T-cell (primary cell): ENCODE results near the gene JPT2. TPM values are rescaled to one million over a fixed set of nuclear protein-coding genes. Genes with fewer than 3 reads are reported as not detected.

Experiments used
- ATAC-seq, 4 experiments: fragments of 200-7000 bp in 3 of 4; fragments of 150-1000 bp in 1 of 4; cut with Tn5 transposase; replicated peaks in 1 of 4; 1 replicate in 3 of 4; 2 replicates in 1 of 4; pipeline ENCODE4 v1.10.0; 2021; ENCODE audit warnings: moderate library complexity in 3 of 4, mild to moderate bottlenecking in 2 of 4, moderate number of reproducible peaks in 1 of 4
- CTCF ChIA-PET, 2 donors: fragments of 300-600 bp; sonication (Branson Sonifier 250); formaldehyde crosslinking; loops; one replicate each; lab custom pipeline; 2022; ENCODE audit warnings: antibody characterized with exemption in 2 of 2; lab: Charles Lee
- POLR2A ChIA-PET, 2 donors: fragments of 300-600 bp; sonication (Branson Sonifier 250); formaldehyde crosslinking; loops; one replicate each; lab custom pipeline; 2022; ENCODE audit warnings: antibody characterized with exemption in 2 of 2; lab: Charles Lee
- DNase-seq, 35 experiments: peaks; one replicate each; pipeline versions ENCODE4 v3.0.0 to v3.0.0-alpha.2; 2013 to 2023
- H3K27ac ChIP-seq: one replicate; pipeline ENCODE4 v1.5.1; 2013; ENCODE audit warnings: low read length
- H3K27me3 ChIP-seq, 2 experiments: replicated peaks in 1 of 2; 1 replicate in 1 of 2; 2 replicates in 1 of 2; pipeline versions ENCODE4 v1.6.1 to v1.7.0; 2013; ENCODE audit warnings: low read length in 1 of 2, mixed read lengths in 1 of 2; ENCODE audit not compliant: control insufficient read depth in 2 of 2, insufficient read depth in 2 of 2; ENCODE audit errors: extremely low read depth in 1 of 2
- H3K36me3 ChIP-seq, 2 donors: 1 replicate in 1 of 2; 2 replicates in 1 of 2; pipeline versions ENCODE4 v1.6.1 to v1.7.0; 2013; ENCODE audit warnings: low read length in 1 of 2; ENCODE audit not compliant: control insufficient read depth in 2 of 2, insufficient read depth in 1 of 2; ENCODE audit errors: extremely low read depth in 1 of 2
- H3K4me1 ChIP-seq, 2 experiments: 1 replicate in 1 of 2; 2 replicates in 1 of 2; pipeline versions ENCODE4 v1.6.1 to v1.7.0; 2013; ENCODE audit warnings: low read length in 2 of 2, mixed read lengths in 1 of 2; ENCODE audit not compliant: insufficient read depth in 2 of 2, control insufficient read depth in 1 of 2; ENCODE audit errors: extremely low read depth in 1 of 2
- H3K4me3 ChIP-seq, 2 donors: 1 replicate in 1 of 2; 2 replicates in 1 of 2; pipeline versions ENCODE4 v1.5.1 to v1.7.0; 2013; ENCODE audit warnings: mild to moderate bottlenecking in 2 of 2, low read length in 1 of 2, moderate library complexity in 1 of 2; ENCODE audit not compliant: control insufficient read depth in 1 of 2; ENCODE audit errors: extremely low read depth in 1 of 2
- H3K9me3 ChIP-seq: 2 replicates; pipeline ENCODE4 v1.7.0; 2013
- H3K27ac Mint-ChIP-seq, 2 donors: one replicate each; pipeline ENCODE4 v1.8.0; 2020 to 2021; ENCODE audit warnings: mild to moderate bottlenecking in 2 of 2, mixed read lengths in 2 of 2
- H3K27me3 Mint-ChIP-seq, 2 donors: one replicate each; pipeline ENCODE4 v1.8.0; 2021 to 2022; ENCODE audit warnings: mixed read lengths in 2 of 2
- H3K36me3 Mint-ChIP-seq: one replicate; pipeline ENCODE4 v1.8.0; 2021; ENCODE audit warnings: mixed read lengths
- H3K4me1 Mint-ChIP-seq, 3 donors: one replicate each; pipeline ENCODE4 v1.8.0; 2020 to 2022; ENCODE audit warnings: mixed read lengths in 3 of 3, mild to moderate bottlenecking in 1 of 3
- H3K4me3 Mint-ChIP-seq, 3 donors: one replicate each; pipeline ENCODE4 v1.8.0; 2020 to 2022; ENCODE audit warnings: mild to moderate bottlenecking in 3 of 3, mixed read lengths in 3 of 3, moderate library complexity in 3 of 3
- H3K9me3 Mint-ChIP-seq, 3 donors: one replicate each; pipeline ENCODE4 v1.8.0; 2020 to 2022; ENCODE audit warnings: mixed read lengths in 3 of 3
- WGBS: methylation state at CpG from one replicate; pipeline ENCODE4 v1.1.5; 2013; ENCODE audit warnings: missing lambda C conversion rate; ENCODE audit not compliant: insufficient coverage; 5-methylcytosine and 5-hydroxymethylcytosine counted together
- total RNA-seq, 35 experiments: library from RNA in 6 of 35; stranded (reverse) in 6 of 35; fragments of 120-200 nt in 1 of 35; gene quantifications; one replicate each; pipeline versions ENCODE4 v1.2.1 to v1.2.4 and lab custom pipeline; 2013 to 2026

Gene JPT2
- total RNA-seq, 5 donors from 2014 or later (not counting 1 experiment from before 2014, with no cell fraction given), result 13.8 to 51.1 (median 41.3) TPM

- POLR2A ChIA-PET, result no interaction called here
- no peaks in the 10 kb centered on the region for H3K27me3 Mint-ChIP-seq
- ATAC-seq, result no peak
Observed at GRCh38 chr16:1727651-1728624, 49.9 kb downstream of the JPT2 start.

GRCh38 chr16:1729026-1729425, 50.9 kb downstream of the JPT2 start:
- no peaks in the 10 kb centered on the region for H3K9me3 ChIP-seq
- POLR2A ChIA-PET, result interaction anchor here in 1 of 2 donors (0.6 kb wide), 1 partner anchor 36 kb away, joined by 3 read pairs; no protein-coding TSS in a partner anchor
- Mint-ChIP-seq H3K4me3 (no peak overlapping the region), H3K27me3 (no peaks in the 10 kb centered on the region), H3K4me1 (peaks cover 5 to 10% (median 8%) of the 10 kb centered on the region in 3 donors), H3K36me3 (peaks cover 21% of the 10 kb centered on the region), H3K27ac (no peak overlapping the region), H3K9me3 (no peaks in the 10 kb centered on the region)
- H3K4me1 ChIP-seq, result peaks cover 0 to 8% of the 10 kb centered on the region in 2 experiments
- H3K27ac ChIP-seq, result no peak overlapping the region
- H3K27me3 ChIP-seq, result no peaks in the 10 kb centered on the region
- DNase-seq (no peak), ATAC-seq (no peak)
- CTCF ChIA-PET, result no interaction called here
- H3K36me3 ChIP-seq, result peaks cover 16 to 78% of the 10 kb centered on the region in 2 donors
- 99% methylated on average over 18 of the region's 18 CpGs for WGBS
- H3K4me3 ChIP-seq, result no peak overlapping the region

More at GRCh38 chr16:1727651-1728624, 49.9 kb downstream of the JPT2 start:
- Histone ChIP-seq H3K9me3 (no peaks in the 10 kb centered on the region), H3K36me3 (peaks cover 16 to 69% of the 10 kb centered on the region in 2 donors), H3K27ac (no peak overlapping the region), H3K27me3 (no peaks in the 10 kb centered on the region), H3K4me1 (peaks cover 0 to 19% of the 10 kb centered on the region in 2 experiments), H3K4me3 (no peak overlapping the region)
- Mint-ChIP-seq H3K36me3 (peaks cover 21% of the 10 kb centered on the region), H3K4me1 (peaks cover 15 to 18% (median 17%) of the 10 kb centered on the region in 3 donors), H3K4me3 (no peak overlapping the region), H3K9me3 (no peaks in the 10 kb centered on the region), H3K27ac (no peak overlapping the region)
- CTCF ChIA-PET, result no interaction called here
- no peak for DNase-seq
- WGBS, result 95% methylated on average over 37 of the region's 37 CpGs

- no peak overlapping the region for H3K4me3 ChIP-seq
Observed at GRCh38 chr16:1729445-1729844, 51.4 kb downstream of the JPT2 start.

GRCh38 chr16:1731073-1731472, 53.0 kb downstream of the JPT2 start:
- ChIA-PET POLR2A (no interaction called here), CTCF (no interaction called here)
- peaks cover 20% of the 10 kb centered on the region for H3K36me3 Mint-ChIP-seq
- DNase-seq, result no peak
- H3K27me3 Mint-ChIP-seq, result no peaks in the 10 kb centered on the region
- H3K27ac ChIP-seq, result no peak overlapping the region
- no CpG with 5 or more reads among the region's 7 CpGs for WGBS
- no peak overlapping the region for H3K27ac Mint-ChIP-seq
- no peak overlapping the region for H3K4me3 Mint-ChIP-seq
- peaks cover 5 to 10% (median 8%) of the 10 kb centered on the region in 3 donors for H3K4me1 Mint-ChIP-seq
- H3K9me3 ChIP-seq, result no peaks in the 10 kb centered on the region
- peaks cover 8 to 71% of the 10 kb centered on the region in 2 donors for H3K36me3 ChIP-seq
- ATAC-seq, result no peak
- H3K4me3 ChIP-seq, result no peak overlapping the region
- no peaks in the 10 kb centered on the region for H3K9me3 Mint-ChIP-seq
- peaks cover 0 to 2% of the 10 kb centered on the region in 2 experiments for H3K4me1 ChIP-seq
- H3K27me3 ChIP-seq, result no peaks in the 10 kb centered on the region

More at GRCh38 chr16:1729445-1729844, 51.4 kb downstream of the JPT2 start:
- Histone ChIP-seq H3K27me3 (no peaks in the 10 kb centered on the region), H3K27ac (no peak overlapping the region), H3K36me3 (peaks cover 13 to 76% of the 10 kb centered on the region in 2 donors), H3K4me1 (peaks cover 0 to 4% of the 10 kb centered on the region in 2 experiments), H3K9me3 (no peaks in the 10 kb centered on the region)
- ATAC-seq (no peak), DNase-seq (no peak)
- WGBS, result 99% methylated on average over 34 of the region's 35 CpGs
- Mint-ChIP-seq H3K27ac (no peak overlapping the region), H3K9me3 (no peaks in the 10 kb centered on the region), H3K27me3 (no peaks in the 10 kb centered on the region), H3K4me1 (peaks cover 5 to 10% (median 8%) of the 10 kb centered on the region in 3 donors), H3K36me3 (peaks cover 21% of the 10 kb centered on the region), H3K4me3 (no peak overlapping the region)
- POLR2A ChIA-PET, result interaction anchor here in 1 of 2 donors (0.6 kb wide), 1 partner anchor 35 kb away, joined by 3 read pairs; no protein-coding TSS in a partner anchor
- CTCF ChIA-PET, result no interaction called here

- ChIA-PET POLR2A (no interaction called here), CTCF (interaction anchor here in 1 of 2 donors (1.5 kb wide), 1 partner anchor 8 kb away, joined by 3 read pairs; no protein-coding TSS in a partner anchor)
- Histone ChIP-seq H3K27ac (no peak overlapping the region), H3K36me3 (peaks cover 8 to 66% of the 10 kb centered on the region in 2 donors), H3K4me1 (peaks cover 0 to under 1% of the 10 kb centered on the region in 2 experiments), H3K4me3 (no peak overlapping the region), H3K27me3 (no peaks in the 10 kb centered on the region), H3K9me3 (no peaks in the 10 kb centered on the region)
- Mint-ChIP-seq H3K27ac (no peak overlapping the region), H3K4me3 (no peak overlapping the region), H3K9me3 (no peaks in the 10 kb centered on the region), H3K27me3 (no peaks in the 10 kb centered on the region), H3K36me3 (peaks cover 18% of the 10 kb centered on the region), H3K4me1 (peaks cover 5 to 10% (median 6%) of the 10 kb centered on the region in 3 donors)
- ATAC-seq, result no peak
- WGBS, result 100% methylated on average over 1 of the region's 7 CpGs
- DNase-seq, result no peak
Observed at GRCh38 chr16:1731603-1732002, 53.5 kb downstream of the JPT2 start.

- H3K9me3 Mint-ChIP-seq, result no peaks in the 10 kb centered on the region
- peaks cover 8 to 61% of the 10 kb centered on the region in 2 donors for H3K36me3 ChIP-seq
- no peak overlapping the region for H3K4me3 Mint-ChIP-seq
- H3K27me3 Mint-ChIP-seq, result no peaks in the 10 kb centered on the region
- CTCF ChIA-PET, result interaction anchor here in 1 of 2 donors (1.5 kb wide), 1 partner anchor 9 kb away, joined by 3 read pairs; no protein-coding TSS in a partner anchor
- H3K4me3 ChIP-seq, result no peak overlapping the region
- no peak overlapping the region for H3K27ac Mint-ChIP-seq
- H3K4me1 ChIP-seq, result no peaks in the 10 kb centered on the region
- DNase-seq, result no peak
- no peak overlapping the region for H3K27ac ChIP-seq
- peaks cover 3 to 5% (median 3%) of the 10 kb centered on the region in 3 donors for H3K4me1 Mint-ChIP-seq
- no peaks in the 10 kb centered on the region for H3K9me3 ChIP-seq
- no peak for ATAC-seq
- H3K36me3 Mint-ChIP-seq, result peaks cover 14% of the 10 kb centered on the region
- POLR2A ChIA-PET, result no interaction called here
- WGBS, result 88% methylated on average over 8 of the region's 14 CpGs
- H3K27me3 ChIP-seq, result no peaks in the 10 kb centered on the region
Observed at GRCh38 chr16:1732071-1732470, 54.0 kb downstream of the JPT2 start.
